Lung microvascular endothelial cell (primary cell): ENCODE data around the gene DUOXA1. TPM values are rescaled to one million over a fixed set of nuclear protein-coding genes. Genes with fewer than 3 reads are reported as not detected.

Experiments used
- DNase-seq, 2 donors: peaks; one replicate each; pipeline versions ENCODE4 v3.0.0 to v3.0.0-alpha.2; 2010; ENCODE audit warnings: low read depth in 2 of 2
- total RNA-seq: library from RNA; depleted of rRNA; stranded (reverse); fragments of >200 nt; gene quantifications from 2 replicates; pipeline ENCODE4 v1.2.1, GENCODE V29; 2014

DUOXA1 gene
- total RNA-seq, 1 donor from 2014 or later: not detected

- DNase-seq: no peak
Measured at GRCh38 chr15:45132844-45133560, 3.3 kb upstream of the DUOXA1 start.

DNA sequence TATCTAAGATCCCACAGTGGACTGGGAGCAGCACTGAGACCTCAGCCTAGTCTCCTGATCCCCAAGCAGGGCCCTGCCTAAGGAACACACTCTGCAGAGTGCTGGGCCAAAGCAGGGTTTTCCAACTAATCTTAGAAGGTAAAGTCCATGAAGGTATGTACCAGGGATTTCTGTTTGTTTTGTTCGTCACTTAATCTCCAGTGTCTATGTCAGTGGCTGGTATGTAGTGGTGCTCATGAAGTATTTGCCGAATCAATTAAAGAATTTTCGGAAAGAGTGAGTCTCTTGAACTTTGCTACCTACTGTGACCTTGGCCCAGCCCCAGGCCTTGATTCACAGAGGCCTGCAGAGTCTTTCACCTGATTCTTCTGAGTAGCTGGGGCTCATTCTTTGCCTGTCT lies 1.8 kb upstream of the DUOXA1 start:
- DNase-seq: no peak

GRCh38 chr15:45130291-45131000 lies 767 bp upstream of the DUOXA1 start:
- no peak for DNase-seq

DNA sequence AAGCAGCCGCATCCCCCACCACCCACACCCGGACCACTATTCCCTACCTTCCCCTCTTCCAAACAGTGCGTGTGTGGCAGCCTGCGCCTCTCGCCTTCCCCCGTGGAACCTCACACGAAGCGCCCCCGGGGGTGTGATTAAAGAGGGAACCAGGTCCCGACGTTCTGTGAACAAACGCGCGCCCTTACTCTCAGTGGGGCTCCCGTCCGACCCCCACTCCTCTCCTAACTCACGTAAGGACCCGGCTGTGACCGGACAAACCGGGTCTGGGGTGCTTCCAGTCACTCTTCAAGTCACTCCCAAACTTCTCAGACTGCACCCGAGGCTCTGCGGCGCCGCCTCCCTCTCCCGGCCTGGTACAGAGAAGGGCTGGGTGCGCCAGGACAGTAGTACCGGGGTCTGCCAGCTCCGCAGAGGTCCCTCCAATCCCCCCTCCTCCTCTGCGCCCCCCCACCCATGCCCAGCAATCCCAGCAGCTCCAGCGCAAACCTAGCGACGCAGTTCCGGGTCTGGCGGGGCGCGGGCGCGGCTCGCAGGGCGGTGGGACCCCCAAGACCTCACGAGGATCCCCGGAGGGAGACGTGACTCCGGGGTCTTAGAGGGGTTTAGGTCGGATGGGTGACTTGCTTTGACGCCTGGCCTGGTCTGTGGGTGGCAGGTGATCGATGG lies 574 bp downstream of the DUOXA1 start:
- DNase-seq: no peak

DNA sequence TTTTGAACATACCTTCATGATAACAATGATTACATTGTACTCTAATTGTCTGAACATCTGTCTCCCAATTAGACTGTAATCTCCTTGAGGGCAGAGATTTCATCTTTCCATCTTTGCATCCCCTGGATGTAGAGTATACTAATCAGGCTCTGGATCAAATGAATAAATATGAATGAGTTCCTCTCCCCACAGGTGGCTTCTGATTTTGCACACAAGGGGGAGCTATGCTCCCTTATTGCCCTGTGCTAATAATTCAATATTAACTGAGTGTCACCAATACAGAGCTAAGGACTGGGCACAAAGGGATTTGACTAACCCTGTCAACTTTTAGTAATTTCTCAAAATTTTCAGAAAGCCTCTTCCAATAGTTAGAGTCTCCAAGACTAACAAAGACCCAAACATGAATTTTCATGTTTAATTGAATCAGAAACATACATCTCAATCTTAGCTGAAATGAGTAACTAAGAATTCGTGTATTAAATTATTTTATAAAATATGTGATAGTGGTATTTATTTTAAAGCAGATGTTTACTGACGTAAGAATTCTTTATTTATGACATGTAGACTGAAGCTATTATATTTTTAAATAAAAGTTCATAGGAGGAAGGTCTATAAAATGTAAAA lies 3.0 kb downstream of the DUOXA1 start:
- peak; percentile 42 to 63 for DNase-seq

DNA sequence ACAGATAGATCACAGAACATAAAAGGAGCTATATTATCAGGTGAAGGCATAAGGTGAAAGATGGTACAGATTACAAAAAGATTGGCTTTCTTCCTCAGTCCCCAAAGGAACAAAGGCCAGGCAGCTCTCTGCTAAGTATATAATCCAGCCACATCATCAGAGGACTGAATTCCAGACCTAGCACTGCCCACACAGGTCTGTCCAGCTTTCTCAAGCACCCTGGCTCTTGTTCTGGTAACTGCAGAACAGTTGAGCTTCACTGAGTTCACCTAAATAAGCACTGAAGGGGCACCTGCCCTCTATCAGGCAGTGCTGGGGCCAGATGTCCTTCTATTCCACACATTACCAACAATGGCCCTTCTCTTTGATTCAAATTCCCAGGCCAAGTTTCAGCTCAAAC lies 6.3 kb downstream of the DUOXA1 start:
- DNase-seq: no peak

GRCh38 chr15:45122719-45123118 lies 7.0 kb downstream of the DUOXA1 start:
- no peak for DNase-seq

GRCh38 chr15:45121706-45122417 lies 7.8 kb downstream of the DUOXA1 start:
- DNase-seq: peak in 1 of 2 donors; percentile 73

DNA sequence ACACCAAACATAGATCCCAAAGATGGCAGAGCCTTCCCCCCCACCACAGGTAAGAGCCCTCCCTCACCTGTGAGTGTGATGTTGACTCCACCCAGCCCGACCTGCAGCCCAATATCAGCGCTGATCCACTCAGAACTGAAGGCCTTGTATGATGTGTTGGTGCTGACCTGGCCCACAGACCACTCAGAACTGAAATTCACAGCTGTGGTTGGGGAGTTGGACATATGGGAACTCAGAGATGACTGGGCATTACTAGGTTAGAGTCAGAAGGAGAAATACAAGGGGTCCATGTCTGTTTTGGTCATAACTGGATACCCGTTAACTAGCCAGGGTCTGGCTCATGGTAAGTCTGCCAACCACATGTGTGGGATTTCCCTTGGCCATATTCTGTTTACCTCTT lies 8.7 kb downstream of the DUOXA1 start:
- DNase-seq: no peak

DNA sequence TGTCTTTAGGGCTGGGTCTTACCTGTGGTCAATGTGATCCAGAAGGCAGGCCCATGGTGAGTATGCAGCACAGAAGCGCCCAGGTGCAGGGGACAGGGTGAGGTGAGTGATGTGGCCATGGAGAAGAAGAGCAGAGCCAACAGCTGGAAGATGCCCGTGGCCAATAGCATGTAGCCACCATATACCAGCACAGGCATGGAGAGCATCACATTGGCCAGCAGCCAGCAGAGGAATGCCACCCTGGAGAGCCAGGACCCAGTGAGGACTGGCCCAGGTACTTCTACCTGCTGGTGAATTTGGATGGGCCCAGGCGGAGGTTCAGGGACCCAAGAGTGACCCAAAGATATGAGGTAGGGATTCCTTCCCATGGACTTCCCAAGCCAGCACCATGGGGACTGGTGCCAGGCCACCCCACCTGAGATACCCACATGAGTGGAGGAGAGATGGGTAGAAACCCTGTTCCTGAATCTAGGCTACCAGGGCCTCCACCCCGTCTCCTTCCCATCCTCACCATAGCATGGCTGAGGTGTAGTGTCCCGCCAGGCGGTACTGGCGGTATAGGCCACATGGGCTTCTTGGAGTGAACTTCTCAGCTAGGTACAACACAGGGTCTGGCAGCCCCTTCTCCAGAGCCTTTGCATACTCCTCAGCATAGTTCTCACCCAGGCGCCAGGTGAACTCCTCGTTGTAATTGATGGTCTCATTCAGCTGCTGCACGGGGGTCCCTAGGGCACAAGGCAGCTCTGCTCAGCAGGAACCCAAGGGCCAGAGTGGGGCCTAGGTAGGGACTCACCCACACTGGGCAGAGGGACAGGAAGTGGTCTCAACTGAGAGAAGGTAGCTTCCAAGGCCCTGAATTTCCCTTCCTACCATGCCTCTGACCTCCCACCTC lies 9.4 kb downstream of the DUOXA1 start:
- DNase-seq: no peak

DNA sequence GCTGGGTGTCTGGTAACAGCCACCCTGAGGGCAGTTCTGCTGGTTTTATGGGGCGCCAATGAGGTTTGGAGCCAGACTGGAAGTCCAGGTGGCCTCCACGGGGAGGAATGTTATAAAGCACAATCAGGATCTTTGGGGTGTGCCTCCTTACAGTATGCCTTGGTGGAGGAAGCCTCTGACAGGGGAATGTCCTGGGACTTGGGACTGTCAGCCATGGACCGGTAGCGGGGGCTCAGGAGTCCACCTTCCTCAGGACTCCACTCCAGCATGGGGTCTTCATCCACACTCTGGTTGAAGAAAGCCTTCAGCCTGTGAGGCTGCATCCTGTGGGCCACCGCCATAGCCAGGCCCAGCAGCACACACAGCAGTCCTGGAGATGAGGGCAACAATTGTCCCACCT lies 10.7 kb downstream of the DUOXA1 start:
- no peak for DNase-seq

GRCh38 chr15:45118131-45118588 lies 11.5 kb downstream of the DUOXA1 start:
- DNase-seq: peak; percentile 90 to 94

DNA sequence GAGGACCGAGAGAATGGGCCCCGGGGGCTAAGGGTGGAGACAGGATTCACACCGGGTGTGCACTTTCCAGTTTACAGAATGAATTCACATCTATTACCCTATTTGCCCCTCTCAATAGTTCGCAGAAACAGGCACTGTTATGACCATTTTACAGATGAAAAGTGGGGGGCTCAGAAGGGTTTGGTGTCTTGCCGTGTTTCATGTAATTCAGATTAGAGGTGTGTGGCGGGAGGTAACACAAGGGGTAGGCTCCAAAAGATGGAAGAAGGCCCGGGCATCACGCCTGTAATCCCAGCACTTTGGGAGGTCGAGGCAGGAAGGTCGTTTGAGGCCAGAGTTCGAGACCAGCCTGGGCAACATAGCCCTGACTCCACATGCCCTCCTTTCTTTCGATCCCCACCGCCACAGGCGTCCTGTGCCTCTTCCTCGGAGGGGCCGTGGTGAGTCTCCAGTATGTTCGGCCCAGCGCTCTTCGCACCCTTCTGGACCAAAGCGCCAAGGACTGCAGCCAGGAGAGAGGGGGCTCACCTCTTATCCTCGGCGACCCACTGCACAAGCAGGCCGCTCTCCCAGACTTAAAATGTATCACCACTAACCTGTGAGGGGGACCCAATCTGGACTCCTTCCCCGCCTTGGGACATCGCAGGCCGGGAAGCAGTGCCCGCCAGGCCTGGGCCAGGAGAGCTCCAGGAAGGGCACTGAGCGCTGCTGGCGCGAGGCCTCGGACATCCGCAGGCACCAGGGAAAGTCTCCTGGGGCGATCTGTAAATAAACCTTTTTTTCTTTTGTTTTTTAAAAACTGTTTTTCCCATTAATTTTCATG lies 12.2 kb downstream of the DUOXA1 start:
- no peak for DNase-seq

DNA sequence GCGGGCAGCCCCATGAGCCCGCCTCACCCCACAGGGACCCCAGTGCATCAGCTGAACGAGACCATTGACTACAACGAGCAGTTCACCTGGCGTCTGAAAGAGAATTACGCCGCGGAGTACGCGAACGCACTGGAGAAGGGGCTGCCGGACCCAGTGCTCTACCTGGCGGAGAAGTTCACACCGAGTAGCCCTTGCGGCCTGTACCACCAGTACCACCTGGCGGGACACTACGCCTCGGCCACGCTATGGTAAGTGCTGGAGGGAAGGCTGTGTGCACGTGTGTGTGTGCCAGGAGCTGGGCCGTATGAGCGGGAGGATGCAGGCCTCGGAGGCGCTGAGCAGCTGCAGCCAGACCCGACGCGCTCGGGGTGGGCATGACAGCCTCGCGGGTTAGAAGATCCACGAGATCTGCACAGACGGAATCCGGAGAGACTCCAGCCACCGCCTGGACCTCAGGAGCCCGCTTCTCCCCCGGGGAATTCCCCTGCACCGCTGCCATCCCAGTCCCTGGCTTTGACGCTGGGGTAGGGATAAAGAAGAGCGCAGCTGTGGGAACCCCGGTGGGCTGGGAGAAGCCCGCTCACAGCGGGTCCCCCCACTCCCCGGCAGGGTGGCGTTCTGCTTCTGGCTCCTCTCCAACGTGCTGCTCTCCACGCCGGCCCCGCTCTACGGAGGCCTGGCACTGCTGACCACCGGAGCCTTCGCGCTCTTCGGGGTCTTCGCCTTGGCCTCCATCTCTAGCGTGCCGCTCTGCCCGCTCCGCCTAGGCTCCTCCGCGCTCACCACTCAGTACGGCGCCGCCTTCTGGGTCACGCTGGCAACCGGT lies 13.0 kb downstream of the DUOXA1 start:
- peak in 1 of 2 donors; percentile 17 for DNase-seq

GRCh38 chr15:45116006-45116481 lies 13.6 kb downstream of the DUOXA1 start:
- DNase-seq: no peak

GRCh38 chr15:45115312-45115820 lies 14.3 kb downstream of the DUOXA1 start:
- no peak for DNase-seq

GRCh38 chr15:45114751-45115085 lies 15.0 kb downstream of the DUOXA1 start:
- DNase-seq: no peak

GRCh38 chr15:45114076-45114750 lies 15.5 kb downstream of the DUOXA1 start, which contains the start of the genes DUOX2 and DUOXA2:
DUOX2 (minus strand) TSS chr15:45114172; CDS start chr15:45113411, 761 bp downstream.
DUOXA2 (plus strand) TSS chr15:45114326; CDS start chr15:45114606, 280 bp downstream.
- DNase-seq: no peak
